HG02840 (cell line): ENCODE data around the gene ZNF813.

Experiments
- ATAC-seq: cut with Tn5 transposase; IDR thresholded peaks from one replicate; pipeline ENCODE4 v1.9.1; 2021; ENCODE audit warnings: mild to moderate bottlenecking, moderate library complexity, moderate number of reproducible peaks; ENCODE audit not compliant: unreplicated experiment, low FRiP score

ZNF813 gene

DNA sequence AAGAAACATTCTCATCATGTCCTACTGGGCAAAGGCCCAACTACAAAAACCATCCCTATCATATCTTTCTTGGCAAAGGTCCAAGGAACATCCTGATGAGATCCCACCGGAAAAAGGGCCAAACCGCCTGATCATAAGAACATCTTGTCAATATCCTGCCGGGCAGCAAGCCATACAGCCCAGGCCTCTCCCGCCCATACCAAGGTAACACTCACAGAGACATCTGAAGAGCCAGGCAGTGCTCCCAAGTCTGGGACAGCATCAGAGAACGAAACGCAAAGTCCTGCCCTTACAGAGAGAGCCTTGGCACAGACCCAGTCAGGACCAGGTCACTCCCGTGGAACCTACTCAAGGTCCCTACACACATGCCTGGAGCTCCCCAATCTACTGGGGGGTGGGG, 51.9 kb downstream of the ZNF813 start:
- no peak for ATAC-seq

DNA sequence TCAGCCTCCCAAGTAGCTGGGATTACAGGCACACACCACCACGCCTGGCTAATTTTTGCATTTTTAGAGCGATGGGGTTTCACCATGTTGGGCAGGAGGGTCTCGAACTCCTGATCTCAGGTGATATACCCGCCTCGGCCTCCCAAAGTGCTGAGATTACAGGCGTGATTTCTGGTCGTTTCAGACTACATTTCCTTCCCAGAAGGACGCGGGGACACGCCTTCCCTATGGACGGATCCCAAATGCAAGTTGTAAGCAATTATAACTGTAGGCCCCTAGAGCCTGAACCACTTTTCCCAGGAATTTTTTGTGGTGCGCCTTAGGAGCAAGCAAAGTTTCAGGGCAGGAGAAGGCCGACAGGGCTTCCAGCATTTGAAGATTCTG, 52.6 kb downstream of the ZNF813 start:
- no peak for ATAC-seq

DNA sequence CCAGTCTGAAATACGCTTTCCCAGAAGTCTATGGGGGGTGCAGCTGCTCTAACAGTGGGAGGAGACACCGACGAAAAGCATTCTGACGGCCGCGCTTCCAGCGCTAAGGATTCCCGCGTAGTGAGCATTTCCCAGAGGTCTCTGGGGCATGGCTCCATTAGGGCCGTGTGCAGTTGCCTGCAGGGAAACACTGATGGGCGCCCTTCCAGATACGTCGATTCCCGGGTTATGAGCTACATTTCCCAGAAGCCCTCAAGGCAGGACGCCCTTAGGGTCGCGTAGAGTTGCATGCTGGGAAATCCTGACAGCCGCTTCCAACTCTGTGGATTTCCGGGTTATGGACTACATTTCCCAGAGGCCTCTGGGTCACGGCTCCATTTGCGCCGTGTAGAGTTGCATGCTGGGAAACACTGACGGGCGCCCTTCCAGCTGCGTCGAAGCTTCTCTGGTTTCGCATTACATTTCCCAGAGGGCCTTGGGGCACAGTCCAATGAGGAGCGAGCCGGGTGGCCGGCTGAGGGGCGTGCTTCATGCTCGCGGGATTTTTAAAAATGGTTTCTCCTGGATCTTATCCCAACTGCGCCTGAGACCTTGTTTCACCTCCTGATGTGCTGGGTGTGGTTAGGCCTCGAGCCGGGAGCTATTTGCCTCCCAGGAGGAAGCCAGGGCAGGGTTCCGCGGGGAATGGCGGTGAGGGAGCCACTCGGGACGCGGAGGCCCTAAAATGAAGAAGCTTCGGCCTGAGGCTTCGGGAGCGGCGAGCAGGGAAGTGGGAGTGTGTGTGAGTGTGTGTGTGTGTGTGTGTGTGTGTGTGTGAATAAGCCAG, 53.2 kb downstream of the ZNF813 start:
- peak; percentile 98 for ATAC-seq

DNA sequence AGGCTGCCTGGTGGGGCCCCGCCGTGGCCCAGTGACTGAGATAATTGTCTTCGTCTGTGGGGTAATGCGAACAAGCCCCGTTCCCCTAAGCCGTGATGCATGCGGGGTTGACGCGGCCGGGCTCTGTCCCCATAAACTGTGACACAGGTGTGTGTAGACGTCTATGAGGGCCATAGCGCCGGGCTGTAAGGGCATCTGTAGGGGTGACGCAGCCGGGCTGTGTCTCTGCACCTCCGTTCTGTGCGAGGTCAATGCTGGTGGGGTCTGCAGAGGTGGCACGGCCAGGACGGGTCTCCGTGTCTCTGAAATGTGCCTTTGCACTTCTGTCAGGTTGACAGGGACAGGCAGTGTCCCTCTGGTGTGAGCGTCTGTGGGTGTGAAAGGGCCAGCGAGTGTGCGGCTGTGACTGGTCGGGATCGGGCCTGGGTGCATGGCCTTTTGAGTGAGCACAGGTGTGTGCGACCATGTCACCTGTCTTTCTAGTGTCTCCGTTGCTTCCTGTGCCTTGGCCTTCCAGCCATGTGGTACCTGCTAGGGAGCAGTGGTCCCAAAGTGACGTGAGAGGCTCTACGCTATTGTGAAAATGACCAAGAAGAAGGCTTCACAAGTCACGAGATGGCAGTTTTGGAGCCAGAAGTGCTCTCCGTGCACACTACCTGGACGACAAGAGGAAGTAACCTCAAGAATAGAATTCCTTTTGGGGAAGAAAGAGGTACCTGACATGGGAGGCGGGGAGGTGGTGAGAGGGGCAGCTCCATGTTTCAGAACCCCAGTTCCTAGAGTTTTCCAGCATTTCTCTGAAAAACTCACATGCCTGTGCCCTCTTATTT, 54.1 kb downstream of the ZNF813 start:
- ATAC-seq, result no peak

DNA sequence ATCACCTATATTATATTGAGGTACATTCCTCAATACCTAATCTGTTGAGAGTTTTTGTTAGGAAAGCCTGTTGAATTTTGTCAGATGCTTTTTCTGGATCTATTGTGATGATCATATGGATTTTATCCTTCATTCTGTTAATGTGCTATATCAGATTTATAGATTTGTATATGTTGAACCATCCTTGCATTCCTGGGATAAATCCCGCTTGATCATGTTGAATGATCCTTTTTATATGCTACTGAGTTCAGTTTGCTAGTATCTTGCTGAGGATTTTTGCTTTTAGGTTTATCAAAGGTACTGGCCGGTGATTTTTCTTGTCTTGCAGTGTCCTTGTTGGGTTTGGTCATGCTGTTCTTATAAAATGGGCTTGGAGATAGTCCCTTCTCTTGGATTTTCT, 58.4 kb downstream of the ZNF813 start:
- ATAC-seq, result no peak

DNA sequence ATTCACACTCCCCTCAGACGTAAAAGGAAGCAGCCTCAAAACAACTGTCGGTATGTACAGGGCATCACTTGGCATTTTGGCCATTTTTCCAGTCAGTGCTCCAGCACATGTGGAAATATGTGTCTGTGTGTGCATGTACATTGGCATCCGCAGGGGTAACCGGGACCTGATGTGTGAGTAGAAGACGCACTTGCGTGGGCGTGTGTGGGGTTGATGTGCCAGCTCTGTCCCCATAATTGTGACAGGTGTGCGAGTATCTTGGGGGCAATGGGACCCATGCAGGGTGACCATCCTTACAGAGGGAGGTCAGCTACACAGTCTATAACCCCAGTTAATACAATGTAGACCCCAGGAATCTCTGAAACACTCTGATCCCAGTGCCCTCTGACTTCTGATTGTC, 63.1 kb downstream of the ZNF813 start:
- ATAC-seq, result no peak

DNA sequence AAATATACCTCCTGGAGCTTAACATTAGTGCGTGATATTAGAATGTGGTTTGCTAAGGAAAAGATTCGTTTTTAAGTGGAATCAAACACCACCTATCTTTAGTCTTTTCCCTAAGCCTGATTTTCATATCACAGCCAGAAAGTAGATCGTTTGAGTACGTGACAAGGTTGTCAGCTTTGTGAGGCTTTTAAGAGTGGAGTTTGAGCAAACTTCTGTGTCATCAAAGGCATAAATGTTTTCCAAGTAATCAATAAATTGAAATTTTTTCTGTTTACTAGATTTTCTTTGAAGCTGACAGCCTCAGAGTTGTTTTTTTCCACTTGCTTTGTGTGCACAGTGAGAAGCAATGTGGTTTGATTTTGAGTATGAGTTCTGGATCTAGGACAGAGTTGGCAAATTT, 63.9 kb downstream of the ZNF813 start:
- no peak for ATAC-seq

DNA sequence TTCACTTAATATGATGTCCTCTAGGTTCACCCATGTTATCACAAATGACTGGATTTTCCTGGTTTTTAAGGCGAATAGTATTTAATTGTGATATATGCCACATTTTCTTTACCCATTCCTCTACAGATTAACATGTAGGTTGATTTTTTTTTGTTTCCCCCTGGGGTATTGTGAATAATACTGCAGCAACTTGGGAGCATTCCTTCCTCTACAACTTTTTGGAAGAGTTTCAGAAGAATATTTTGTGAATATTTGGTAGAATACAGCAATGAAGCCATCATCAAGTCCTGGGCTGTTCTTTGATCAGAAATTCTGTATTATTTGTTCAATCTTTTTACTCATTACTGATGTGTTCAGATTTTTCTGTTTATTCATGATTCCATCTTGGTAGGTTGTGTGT, 64.8 kb downstream of the ZNF813 start:
- ATAC-seq, result no peak

DNA sequence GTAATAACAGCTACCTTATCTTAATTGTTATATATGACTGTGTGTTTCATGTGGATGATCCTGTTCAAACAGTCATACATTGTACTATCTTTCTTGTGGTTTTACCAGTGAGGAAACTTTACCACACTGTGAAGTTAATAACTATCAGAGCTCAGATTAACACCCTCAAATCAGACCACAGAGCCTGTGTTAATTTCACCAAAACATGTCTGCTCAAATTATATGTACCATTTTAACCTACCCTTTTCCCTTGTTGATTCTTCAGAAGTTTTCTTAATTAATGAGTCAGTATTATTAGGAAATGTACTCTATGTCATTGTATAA, 68.7 kb downstream of the ZNF813 start:
- ATAC-seq, result no peak

DNA sequence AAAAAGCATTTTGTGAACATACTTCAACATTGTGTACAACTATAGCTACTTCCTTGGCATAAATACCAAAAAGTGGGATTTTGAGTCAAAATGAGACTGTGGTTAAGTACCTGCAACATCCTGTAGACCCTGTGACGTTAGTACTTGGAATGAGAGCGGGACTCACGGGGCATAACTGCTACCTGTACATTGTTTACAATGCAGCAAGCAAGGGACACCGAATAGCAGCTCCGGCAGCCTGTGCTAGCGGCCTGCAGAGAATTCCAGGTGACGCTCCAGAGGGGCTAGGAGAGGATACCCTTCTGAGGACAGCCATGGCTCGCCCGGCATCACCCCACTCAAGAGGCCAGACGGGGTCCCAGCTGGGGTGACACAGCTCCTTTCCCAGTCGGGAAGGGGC, 69.6 kb downstream of the ZNF813 start:
- peak; percentile 13 for ATAC-seq

DNA sequence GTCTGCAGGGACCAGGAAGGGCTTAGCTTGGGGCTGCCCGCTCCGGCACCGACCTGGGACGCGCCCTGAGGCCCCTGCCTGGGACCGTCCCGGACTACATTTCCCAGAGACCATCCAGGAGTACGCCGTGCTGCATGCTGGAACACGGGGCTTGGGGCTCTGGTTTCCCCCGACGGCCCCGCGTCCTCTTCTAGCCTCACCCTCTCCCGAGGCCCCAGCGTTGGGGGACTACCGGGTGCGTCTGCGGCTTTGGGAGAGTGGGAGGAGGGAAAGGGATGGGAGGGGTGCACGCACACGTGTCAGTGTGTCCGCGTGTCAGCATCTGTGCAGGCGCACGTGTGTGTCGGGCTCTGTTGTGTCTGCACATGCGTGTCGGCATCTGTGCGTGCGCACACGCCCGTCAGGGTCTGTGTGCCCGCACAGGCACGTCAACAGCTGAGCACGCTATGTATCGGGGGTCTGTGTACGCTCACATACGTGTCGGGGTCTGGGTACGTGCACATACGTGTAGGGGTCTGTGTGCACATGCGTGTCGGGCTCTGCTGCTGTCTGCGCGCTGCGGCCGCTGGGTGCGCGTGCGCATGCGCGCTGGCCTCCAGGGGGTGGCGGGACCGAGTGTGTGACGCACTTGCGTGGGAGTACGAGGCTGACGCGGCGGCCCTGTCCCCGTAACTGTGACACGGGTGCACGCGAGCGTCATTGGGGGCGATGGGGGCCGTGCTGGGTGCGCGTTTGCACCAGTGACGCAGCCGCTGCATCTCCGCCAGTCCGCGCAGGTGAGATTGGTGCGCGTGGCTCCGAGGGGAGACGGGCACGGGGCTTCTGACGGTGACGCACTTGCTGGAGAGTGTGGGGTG, 70.2 kb downstream of the ZNF813 start, which contains the start of gene ZNF331:
Gene ZNF331, plus strand, starts transcription at position 625 of the 857 bp plus-strand sequence. CDS start 31,232 bp downstream, outside the sequence.
- ATAC-seq, result peak; percentile 70

DNA sequence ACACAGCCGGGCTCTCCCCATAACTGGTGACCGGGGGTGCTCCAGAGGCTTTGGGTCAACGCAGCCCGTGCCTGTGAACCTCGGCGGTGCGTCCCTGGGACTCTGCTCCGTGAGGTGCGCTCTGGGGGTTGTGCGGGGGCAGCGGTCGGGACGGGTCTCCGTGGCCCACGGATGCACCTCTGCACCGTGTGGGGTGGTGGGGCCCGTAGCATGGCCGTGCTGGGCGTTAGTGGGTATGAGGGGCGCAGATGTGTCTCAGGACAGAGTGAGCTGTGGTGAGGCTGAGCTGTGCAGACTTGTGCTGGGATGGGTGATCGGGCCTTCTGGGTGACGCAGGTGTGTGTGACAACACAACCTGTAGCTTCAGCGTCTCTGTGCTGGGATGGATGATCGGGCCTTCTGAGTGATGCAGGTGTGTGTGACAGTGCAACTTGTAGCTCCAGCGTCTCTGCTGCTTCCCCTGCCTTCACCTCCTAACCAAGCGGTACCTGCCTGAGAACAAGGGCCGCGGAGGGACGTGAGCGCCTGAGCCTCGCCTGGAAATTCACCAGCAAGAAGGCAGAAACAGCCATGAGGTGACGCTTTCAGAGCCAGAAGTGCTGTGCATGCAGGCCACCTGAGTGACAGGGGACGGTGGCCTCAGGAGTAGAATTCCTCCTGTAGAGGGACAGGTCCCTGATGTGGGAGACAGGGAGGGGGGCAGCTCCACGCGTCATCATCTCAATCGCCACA, 71.0 kb downstream of the ZNF813 start:
- peak; percentile 9 for ATAC-seq

DNA sequence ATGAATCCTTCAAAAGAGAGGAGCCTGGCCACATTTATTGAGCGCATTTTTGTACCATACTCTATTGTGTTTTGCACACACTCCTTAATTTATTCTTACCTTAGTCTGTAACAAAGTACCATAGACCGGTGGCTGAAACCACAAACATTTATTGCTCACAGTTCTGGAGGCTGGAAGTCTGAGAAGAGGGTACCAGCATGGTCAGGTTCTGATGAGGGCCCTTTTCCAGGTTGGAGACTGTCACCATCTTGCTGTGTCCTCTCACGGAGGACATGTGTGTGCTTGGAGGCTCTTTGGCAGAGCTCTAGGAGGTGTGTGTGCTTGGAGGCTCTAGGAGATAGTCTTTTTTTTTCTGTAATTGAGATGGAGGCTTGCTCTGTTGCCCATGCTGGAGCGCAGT, 72.6 kb downstream of the ZNF813 start:
- no peak for ATAC-seq

DNA sequence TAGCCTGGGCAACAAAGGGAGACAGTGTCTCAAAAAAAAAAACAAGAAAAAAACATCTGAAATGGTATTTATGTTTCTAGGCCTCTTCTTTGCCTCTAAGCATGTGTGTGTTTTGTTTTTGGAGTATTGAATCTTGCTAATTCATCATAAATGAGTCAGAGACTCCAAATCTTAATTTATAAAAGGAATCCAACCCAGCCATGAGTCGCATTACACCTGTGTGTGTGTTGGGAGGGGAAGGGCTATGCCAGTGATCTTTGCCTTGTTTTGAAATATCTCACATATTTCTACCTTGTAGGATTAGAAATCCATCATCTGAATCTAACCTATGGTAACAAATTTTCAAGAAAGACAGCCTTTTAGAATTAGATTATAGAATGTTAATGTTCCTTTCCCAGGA, 74.4 kb downstream of the ZNF813 start:
- ATAC-seq, result no peak

DNA sequence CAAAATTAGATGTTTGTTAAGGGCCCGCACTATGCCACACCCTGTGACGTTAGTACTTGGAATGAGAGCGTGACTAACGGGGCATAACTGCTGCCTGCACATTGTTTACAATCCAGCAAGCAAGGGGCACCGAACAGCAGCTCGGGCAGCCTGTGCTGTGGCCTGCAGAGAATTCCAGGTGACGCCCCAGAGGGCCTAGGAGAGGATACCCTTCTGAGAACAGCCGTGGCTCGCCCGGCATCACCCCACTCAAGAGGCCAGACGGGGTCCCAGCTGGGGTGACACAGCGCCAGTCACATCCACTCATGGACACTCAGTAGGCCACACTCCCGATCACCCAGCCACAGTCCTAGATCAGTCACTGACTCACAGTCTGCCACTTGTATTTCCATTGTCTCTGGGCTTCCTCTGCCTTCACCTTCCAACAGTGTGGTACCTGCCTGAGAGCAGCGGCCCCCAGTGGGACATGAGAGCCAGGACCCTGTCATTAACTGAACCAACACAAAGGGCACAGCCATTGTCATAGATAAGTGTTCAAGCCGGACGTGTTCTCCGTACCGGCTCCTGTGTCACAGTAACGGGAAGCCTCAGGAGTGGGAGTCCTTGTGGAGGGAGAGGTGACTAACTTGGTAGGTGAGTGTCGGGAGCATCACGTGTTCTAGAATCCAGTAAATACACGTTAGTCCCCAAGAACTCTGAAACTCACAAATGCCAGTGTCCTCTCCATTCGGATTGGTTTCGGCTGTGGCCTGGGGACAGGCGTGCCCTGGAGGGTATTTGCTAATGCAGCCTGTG, 77.9 kb downstream of the ZNF813 start:
- ATAC-seq, result no peak
